Prostate gland (tissue), 2 donors: ENCODE results near the gene LONRF2.

Source experiments
- CTCF ChIP-seq, 4 experiments: fragments of 200-600 bp in 2 of 4; fragments of 450-650 bp in 2 of 4; sonication (generic) in 2 of 4; IDR thresholded peaks; 1 replicate in 3 of 4; 2 replicates in 1 of 4; pipeline ENCODE4 v1.5.1; 2016 to 2019; ENCODE audit warnings: antibody characterized with exemption in 4 of 4, mild to moderate bottlenecking in 2 of 4, moderate library complexity in 2 of 4
- POLR2A ChIP-seq: fragments of 450-650 bp; IDR thresholded peaks from one replicate; pipeline ENCODE4 v1.6.1; 2016; ENCODE audit warnings: antibody characterized with exemption, mild to moderate bottlenecking
- POLR2AphosphoS5 ChIP-seq: sonication (generic); formaldehyde crosslinking; IDR thresholded peaks from one replicate; pipeline ENCODE4 v1.6.1; 2017; ENCODE audit warnings: antibody characterized with exemption

GRCh38 chr2:100250645-100251044 lies 71.7 kb downstream of the LONRF2 start:
- TF ChIP-seq CTCF (IDR thresholded peaks at IDR 0.05) (no peak), POLR2AphosphoS5 (no peak), POLR2A (no peak)
